T-cell (primary cell): ENCODE measurements around the gene MIR17HG. TPM values are rescaled to one million over a fixed set of nuclear protein-coding genes. Genes with fewer than 3 reads are reported as not detected.
A peak's percentile ranks its signal among the peaks of the same experiment; 100 is the strongest.

ENCODE experiments used
- ATAC-seq, 4 experiments: fragments of 200-7000 bp in 3 of 4; fragments of 150-1000 bp in 1 of 4; cut with Tn5 transposase; replicated peaks in 1 of 4; 1 replicate in 3 of 4; 2 replicates in 1 of 4; pipeline ENCODE4 v1.10.0; 2021; ENCODE audit warnings: moderate library complexity in 3 of 4, mild to moderate bottlenecking in 2 of 4, moderate number of reproducible peaks in 1 of 4
- CTCF ChIA-PET, 2 donors: fragments of 300-600 bp; sonication (Branson Sonifier 250); formaldehyde crosslinking; loops; one replicate each; lab custom pipeline; 2022; ENCODE audit warnings: antibody characterized with exemption in 2 of 2; lab: Charles Lee
- POLR2A ChIA-PET, 2 donors: fragments of 300-600 bp; sonication (Branson Sonifier 250); formaldehyde crosslinking; loops; one replicate each; lab custom pipeline; 2022; ENCODE audit warnings: antibody characterized with exemption in 2 of 2; lab: Charles Lee
- DNase-seq, 35 experiments: peaks; one replicate each; pipeline versions ENCODE4 v3.0.0 to v3.0.0-alpha.2; 2013 to 2023
- H3K27ac ChIP-seq: one replicate; pipeline ENCODE4 v1.5.1; 2013; ENCODE audit warnings: low read length
- H3K27me3 ChIP-seq, 2 experiments: replicated peaks in 1 of 2; 1 replicate in 1 of 2; 2 replicates in 1 of 2; pipeline versions ENCODE4 v1.6.1 to v1.7.0; 2013; ENCODE audit warnings: low read length in 1 of 2, mixed read lengths in 1 of 2; ENCODE audit not compliant: control insufficient read depth in 2 of 2, insufficient read depth in 2 of 2; ENCODE audit errors: extremely low read depth in 1 of 2
- H3K36me3 ChIP-seq, 2 donors: 1 replicate in 1 of 2; 2 replicates in 1 of 2; pipeline versions ENCODE4 v1.6.1 to v1.7.0; 2013; ENCODE audit warnings: low read length in 1 of 2; ENCODE audit not compliant: control insufficient read depth in 2 of 2, insufficient read depth in 1 of 2; ENCODE audit errors: extremely low read depth in 1 of 2
- H3K4me1 ChIP-seq, 2 experiments: 1 replicate in 1 of 2; 2 replicates in 1 of 2; pipeline versions ENCODE4 v1.6.1 to v1.7.0; 2013; ENCODE audit warnings: low read length in 2 of 2, mixed read lengths in 1 of 2; ENCODE audit not compliant: insufficient read depth in 2 of 2, control insufficient read depth in 1 of 2; ENCODE audit errors: extremely low read depth in 1 of 2
- H3K4me3 ChIP-seq, 2 donors: 1 replicate in 1 of 2; 2 replicates in 1 of 2; pipeline versions ENCODE4 v1.5.1 to v1.7.0; 2013; ENCODE audit warnings: mild to moderate bottlenecking in 2 of 2, low read length in 1 of 2, moderate library complexity in 1 of 2; ENCODE audit not compliant: control insufficient read depth in 1 of 2; ENCODE audit errors: extremely low read depth in 1 of 2
- H3K9me3 ChIP-seq: 2 replicates; pipeline ENCODE4 v1.7.0; 2013
- H3K27ac Mint-ChIP-seq, 2 donors: one replicate each; pipeline ENCODE4 v1.8.0; 2020 to 2021; ENCODE audit warnings: mild to moderate bottlenecking in 2 of 2, mixed read lengths in 2 of 2
- H3K27me3 Mint-ChIP-seq, 2 donors: one replicate each; pipeline ENCODE4 v1.8.0; 2021 to 2022; ENCODE audit warnings: mixed read lengths in 2 of 2
- H3K36me3 Mint-ChIP-seq: one replicate; pipeline ENCODE4 v1.8.0; 2021; ENCODE audit warnings: mixed read lengths
- H3K4me1 Mint-ChIP-seq, 3 donors: one replicate each; pipeline ENCODE4 v1.8.0; 2020 to 2022; ENCODE audit warnings: mixed read lengths in 3 of 3, mild to moderate bottlenecking in 1 of 3
- H3K4me3 Mint-ChIP-seq, 3 donors: one replicate each; pipeline ENCODE4 v1.8.0; 2020 to 2022; ENCODE audit warnings: mild to moderate bottlenecking in 3 of 3, mixed read lengths in 3 of 3, moderate library complexity in 3 of 3
- H3K9me3 Mint-ChIP-seq, 3 donors: one replicate each; pipeline ENCODE4 v1.8.0; 2020 to 2022; ENCODE audit warnings: mixed read lengths in 3 of 3
- WGBS: methylation state at CpG from one replicate; pipeline ENCODE4 v1.1.5; 2013; ENCODE audit warnings: missing lambda C conversion rate; ENCODE audit not compliant: insufficient coverage; 5-methylcytosine and 5-hydroxymethylcytosine counted together
- total RNA-seq, 35 experiments: library from RNA in 6 of 35; stranded (reverse) in 6 of 35; fragments of 120-200 nt in 1 of 35; gene quantifications; one replicate each; pipeline versions ENCODE4 v1.2.1 to v1.2.4 and lab custom pipeline; 2013 to 2026

Gene MIR17HG
- total RNA-seq, 5 donors from 2014 or later (not counting 1 experiment from before 2014, with no cell fraction given): 9.4 to 15.1 (median 11.2) TPM

DNA sequence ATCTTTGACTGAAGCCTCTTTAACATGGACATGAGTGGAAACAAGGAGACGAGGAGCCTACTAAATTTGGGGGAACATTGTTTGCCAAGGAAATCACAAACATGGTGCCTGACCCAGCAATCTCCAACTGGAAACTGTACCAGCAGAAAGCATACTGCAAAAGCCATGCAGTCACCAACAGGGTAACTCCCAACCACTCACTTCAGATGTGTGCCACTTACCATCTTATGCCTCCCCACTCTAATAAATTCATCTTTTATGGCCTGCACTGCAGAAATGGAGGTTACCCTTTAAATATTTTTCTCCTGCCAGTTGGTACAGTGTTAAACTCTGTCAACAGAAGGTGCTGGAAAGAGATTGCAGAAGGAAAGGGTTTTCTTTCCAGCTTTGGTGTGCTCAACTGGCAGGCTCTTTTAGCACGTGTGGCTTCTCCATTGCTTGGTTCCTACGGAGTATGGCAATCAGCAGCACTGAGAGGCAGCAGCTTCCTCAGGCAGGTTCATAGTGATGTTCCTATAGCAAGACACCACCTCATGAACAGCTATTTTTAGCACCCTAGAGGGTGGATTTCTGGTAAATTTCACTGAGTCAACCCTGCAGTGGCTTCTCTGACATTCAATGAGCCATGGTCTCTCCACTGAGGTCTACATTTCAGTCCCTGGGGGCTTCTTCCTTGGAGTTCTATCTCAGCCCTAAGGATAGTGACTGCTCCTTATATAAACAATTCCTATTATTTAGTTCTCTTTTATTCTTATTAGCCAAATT lies 21.4 kb downstream of the MIR17HG start:
- Mint-ChIP-seq H3K36me3 (no peaks in the 10 kb centered on the region), H3K4me3 (no peak overlapping the region), H3K4me1 (no peaks in the 10 kb centered on the region), H3K27ac (no peak overlapping the region), H3K27me3 (peaks cover 0 to 6% of the 10 kb centered on the region in 2 donors), H3K9me3 (no peaks in the 10 kb centered on the region)
- ATAC-seq (no peak), DNase-seq (no peak)
- ChIA-PET CTCF (interaction anchor here in 1 of 2 donors (1.1 kb wide), 1 partner anchor 10 kb away, joined by 3 read pairs; no protein-coding TSS in a partner anchor), POLR2A (no interaction called here)
- H3K27me3 ChIP-seq: no peaks in the 10 kb centered on the region
- H3K9me3 ChIP-seq: no peaks in the 10 kb centered on the region
- no peaks in the 10 kb centered on the region for H3K36me3 ChIP-seq
- no peak overlapping the region for H3K4me3 ChIP-seq
- no peak overlapping the region for H3K27ac ChIP-seq
- no peaks in the 10 kb centered on the region for H3K4me1 ChIP-seq
- 73% methylated on average over 3 of the region's 3 CpGs for WGBS

DNA sequence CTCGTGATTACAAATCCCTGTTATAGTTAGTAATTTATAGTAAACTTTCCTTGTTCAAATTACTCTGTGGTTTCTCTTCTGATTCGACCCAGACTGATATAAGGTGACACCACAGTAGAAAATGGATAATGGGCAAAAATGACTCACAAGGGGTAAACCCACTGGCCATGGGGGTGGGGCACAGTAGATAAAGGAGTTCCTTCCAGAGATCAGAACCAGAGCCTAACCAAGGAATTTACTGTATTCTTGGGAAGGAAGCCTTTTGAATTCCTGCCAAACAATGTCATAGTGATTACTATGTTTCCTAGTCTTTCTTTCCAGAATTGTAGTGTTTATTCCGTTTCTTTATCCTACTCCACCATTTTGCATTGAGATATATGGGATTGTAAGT lies 21.9 kb downstream of the MIR17HG start:
- H3K27ac ChIP-seq: no peak overlapping the region
- no peaks in the 10 kb centered on the region for H3K9me3 Mint-ChIP-seq
- no peaks in the 10 kb centered on the region for H3K9me3 ChIP-seq
- DNase-seq: no peak
- H3K27me3 Mint-ChIP-seq: peaks cover 0 to 9% of the 10 kb centered on the region in 2 donors
- H3K4me3 Mint-ChIP-seq: no peak overlapping the region
- no peaks in the 10 kb centered on the region for H3K36me3 ChIP-seq
- H3K27ac Mint-ChIP-seq: no peak overlapping the region
- no peak for ATAC-seq
- no peak overlapping the region for H3K4me3 ChIP-seq
- no peaks in the 10 kb centered on the region for H3K4me1 Mint-ChIP-seq
- ChIA-PET CTCF (interaction anchor here in 1 of 2 donors (0.6 to 1.1 kb wide), 2 partner anchors 11 to 104 kb away, joined by 3 read pairs; no protein-coding TSS in a partner anchor), POLR2A (no interaction called here)
- no peaks in the 10 kb centered on the region for H3K36me3 Mint-ChIP-seq
- WGBS: no CpG with 5 or more reads among the region's 3 CpGs
- no peaks in the 10 kb centered on the region for H3K27me3 ChIP-seq
- no peaks in the 10 kb centered on the region for H3K4me1 ChIP-seq

DNA sequence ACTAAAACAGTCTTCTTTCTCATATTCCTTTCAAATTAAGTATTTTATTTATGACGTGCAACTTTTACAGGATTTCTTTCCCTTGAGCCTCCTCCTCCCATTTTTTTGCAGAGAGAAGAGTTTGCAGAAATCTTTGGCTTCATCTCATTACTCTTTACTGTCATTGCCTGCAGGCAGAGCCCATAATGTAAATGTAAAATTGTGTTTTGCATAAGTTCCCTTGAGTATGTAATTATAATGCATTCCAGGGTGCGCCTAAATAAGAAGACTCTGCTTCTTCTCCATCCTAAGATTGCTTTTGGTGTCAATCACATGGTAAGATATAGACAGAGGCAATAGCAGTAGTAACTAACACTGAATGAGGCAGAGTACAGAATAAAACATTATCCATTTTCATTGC lies 23.0 kb downstream of the MIR17HG start:
- Mint-ChIP-seq H3K4me3 (no peak overlapping the region), H3K27me3 (peaks cover 0 to 13% of the 10 kb centered on the region in 2 donors), H3K9me3 (no peaks in the 10 kb centered on the region), H3K4me1 (peaks cover 0 to 5% (median 4%) of the 10 kb centered on the region in 3 donors), H3K36me3 (no peaks in the 10 kb centered on the region), H3K27ac (no peak overlapping the region)
- DNase-seq (no peak), ATAC-seq (no peak)
- CTCF ChIA-PET: no interaction called here
- Histone ChIP-seq H3K27me3 (no peaks in the 10 kb centered on the region), H3K4me3 (no peak overlapping the region), H3K4me1 (no peaks in the 10 kb centered on the region), H3K27ac (no peak overlapping the region), H3K36me3 (no peaks in the 10 kb centered on the region), H3K9me3 (no peaks in the 10 kb centered on the region)
- POLR2A ChIA-PET: no interaction called here
- no CpG with 5 or more reads among the region's 2 CpGs for WGBS

DNA sequence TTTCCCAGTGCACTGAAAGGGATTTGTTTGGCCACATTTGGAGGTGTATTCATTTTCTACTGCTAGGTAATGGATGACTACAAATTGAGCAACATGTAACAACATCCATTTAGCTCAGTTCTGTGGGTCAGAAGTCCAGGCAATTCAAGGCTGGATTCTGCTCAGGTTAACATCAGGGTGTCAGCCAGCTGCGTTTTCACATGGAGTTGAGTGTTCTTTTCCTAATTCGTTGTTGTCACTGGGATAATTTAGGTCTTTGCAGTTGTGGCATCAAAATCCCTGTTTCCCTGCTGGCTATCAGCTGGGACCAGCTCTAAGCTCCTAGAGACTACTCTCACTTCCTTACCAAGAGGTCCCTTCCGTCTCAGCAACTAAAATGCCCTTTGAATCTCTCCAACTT lies 25.4 kb downstream of the MIR17HG start:
- no peak overlapping the region for H3K4me3 Mint-ChIP-seq
- DNase-seq (no peak), ATAC-seq (no peak)
- H3K4me1 Mint-ChIP-seq: peaks cover 0 to 5% (median 4%) of the 10 kb centered on the region in 3 donors
- H3K27ac Mint-ChIP-seq: no peak overlapping the region
- ChIA-PET CTCF (interaction anchor here in 1 of 2 donors (1.1 kb wide), 1 partner anchor 13 kb away, joined by 3 read pairs; no protein-coding TSS in a partner anchor), POLR2A (no interaction called here)
- Histone ChIP-seq H3K4me3 (no peak overlapping the region), H3K27ac (no peak overlapping the region), H3K9me3 (no peaks in the 10 kb centered on the region), H3K27me3 (no peaks in the 10 kb centered on the region), H3K36me3 (no peaks in the 10 kb centered on the region), H3K4me1 (no peaks in the 10 kb centered on the region)
- H3K9me3 Mint-ChIP-seq: no peaks in the 10 kb centered on the region
- peaks cover 3 to 13% of the 10 kb centered on the region in 2 donors for H3K27me3 Mint-ChIP-seq
- H3K36me3 Mint-ChIP-seq: no peaks in the 10 kb centered on the region
- 100% methylated on average over 1 of the region's 3 CpGs for WGBS

DNA sequence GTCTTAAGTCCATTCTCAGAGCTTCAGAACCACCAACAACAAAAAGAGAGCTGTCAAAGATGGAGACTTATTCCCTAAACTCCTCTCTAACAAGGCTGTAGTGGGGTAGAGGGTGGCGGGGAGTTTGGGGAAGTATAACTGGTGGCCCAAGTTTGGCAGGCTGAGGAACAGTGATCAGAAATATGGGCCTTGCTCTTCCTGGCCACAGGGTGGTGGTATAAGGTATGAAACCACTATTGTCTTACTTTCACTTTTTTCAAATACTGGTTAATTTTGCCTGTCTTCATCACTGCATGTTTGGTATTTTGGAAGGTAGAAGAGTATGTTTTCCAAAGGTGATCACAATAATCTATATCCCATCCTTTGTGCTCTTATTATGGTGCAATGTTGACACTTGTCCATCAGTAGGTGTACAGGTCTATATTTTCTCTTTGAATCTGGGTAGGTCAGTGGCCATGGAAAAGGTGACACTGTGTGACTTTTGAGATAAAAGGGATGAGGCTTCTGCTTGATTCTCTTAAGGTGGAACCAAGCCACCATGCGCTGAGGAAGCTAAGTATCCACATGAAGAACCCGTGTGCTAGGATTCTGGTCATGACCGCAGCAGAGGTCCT lies 27.7 kb downstream of the MIR17HG start:
- peak in 3 of 35 experiments; percentile 0 to 41 (median 2) for DNase-seq
- no peaks in the 10 kb centered on the region for H3K27me3 ChIP-seq
- Mint-ChIP-seq H3K27me3 (peaks cover 3 to 13% of the 10 kb centered on the region in 2 donors), H3K4me1 (peaks cover 0 to 5% (median 4%) of the 10 kb centered on the region in 3 donors), H3K4me3 (no peak overlapping the region), H3K36me3 (no peaks in the 10 kb centered on the region), H3K9me3 (peaks cover 0 to 3% (median 2%) of the 10 kb centered on the region in 3 donors), H3K27ac (no peak overlapping the region)
- 97% methylated on average over 3 of the region's 4 CpGs for WGBS
- no peaks in the 10 kb centered on the region for H3K9me3 ChIP-seq
- no peaks in the 10 kb centered on the region for H3K36me3 ChIP-seq
- CTCF ChIA-PET: interaction anchor here in 1 of 2 donors (1.2 kb wide), 1 partner anchor 347 kb away, joined by 3 read pairs; no protein-coding TSS in a partner anchor
- peak in 3 of 4 experiments; percentile 48 to 68 (median 58) for ATAC-seq
- POLR2A ChIA-PET: no interaction called here
- no peak overlapping the region for H3K27ac ChIP-seq
- H3K4me3 ChIP-seq: no peak overlapping the region
- H3K4me1 ChIP-seq: no peaks in the 10 kb centered on the region

DNA sequence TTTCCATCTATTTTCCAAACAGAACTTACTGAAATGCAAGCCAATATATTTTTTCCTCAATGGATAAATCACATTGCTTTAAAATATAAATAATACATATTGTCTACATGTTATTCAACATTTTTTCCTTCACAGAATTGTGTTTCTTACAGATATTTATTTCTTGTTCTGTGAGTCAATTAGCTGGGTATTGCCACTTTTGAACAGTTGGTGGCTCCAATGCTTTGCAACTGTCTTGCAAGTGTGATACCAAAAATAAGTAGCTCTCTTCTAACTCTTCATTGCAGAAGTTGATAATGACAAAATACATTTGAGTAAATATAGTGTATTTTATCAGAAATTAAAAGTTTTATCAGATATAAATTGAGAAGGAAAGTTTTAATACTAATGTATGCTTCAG lies 33.9 kb downstream of the MIR17HG start:
- ChIA-PET POLR2A (no interaction called here), CTCF (interaction anchor here in 1 of 2 donors (1.0 kb wide), 1 partner anchor 25 kb away, joined by 5 read pairs; no protein-coding TSS in a partner anchor)
- H3K27ac ChIP-seq: no peak overlapping the region
- H3K4me1 ChIP-seq: no peaks in the 10 kb centered on the region
- H3K9me3 Mint-ChIP-seq: peaks cover 0 to 3% (median 2%) of the 10 kb centered on the region in 3 donors
- no peaks in the 10 kb centered on the region for H3K36me3 Mint-ChIP-seq
- no peak overlapping the region for H3K4me3 Mint-ChIP-seq
- H3K27me3 Mint-ChIP-seq: peaks cover 5 to 8% of the 10 kb centered on the region in 2 donors
- H3K27me3 ChIP-seq: no peaks in the 10 kb centered on the region
- peaks cover 0 to 3% (median 0%) of the 10 kb centered on the region in 3 donors for H3K4me1 Mint-ChIP-seq
- H3K27ac Mint-ChIP-seq: no peak overlapping the region
- no peak overlapping the region for H3K4me3 ChIP-seq
- ATAC-seq (no peak), DNase-seq (peak in 1 of 35 experiments; percentile 19)
- H3K36me3 ChIP-seq: no peaks in the 10 kb centered on the region
- no peaks in the 10 kb centered on the region for H3K9me3 ChIP-seq
